Epithelial cell of esophagus (primary cell): ENCODE data around the gene ETV6.
A peak's percentile ranks its signal among the peaks of the same experiment; 100 is the strongest.

Experiments used
- DNase-seq: peaks from one replicate; pipeline ENCODE4 v3.0.0; 2010; ENCODE audit warnings: low read depth
- H3K4me3 ChIP-seq: 2 replicates; pipeline ENCODE4 v1.5.1; 2011; ENCODE audit warnings: mild to moderate bottlenecking, low read length, control low read depth
- CTCF ChIP-seq: IDR thresholded peaks from 2 replicates; pipeline ENCODE4 v1.5.1; 2011; ENCODE audit warnings: low read depth, mild to moderate bottlenecking, low read length, control low read depth, inconsistent platforms; ENCODE audit not compliant: insufficient read depth; ENCODE audit errors: missing control alignments

Gene ETV6

GRCh38 chr12:11832093-11832492 lies 182.6 kb downstream of the ETV6 start:
- no peak for DNase-seq
- H3K4me3 ChIP-seq = no peak overlapping the region
- TF ChIP-seq CTCF = no peak

GRCh38 chr12:11833174-11833895 lies 183.9 kb downstream of the ETV6 start:
- no peak for TF ChIP-seq CTCF
- H3K4me3 ChIP-seq = no peak overlapping the region
- DNase-seq = peak; percentile 31

GRCh38 chr12:11834104-11834812 lies 184.8 kb downstream of the ETV6 start:
- peak; percentile 39 for DNase-seq
- no peak for TF ChIP-seq CTCF
- H3K4me3 ChIP-seq = no peak overlapping the region

GRCh38 chr12:11834931-11835330 lies 185.5 kb downstream of the ETV6 start:
- no peak for TF ChIP-seq CTCF
- DNase-seq = no peak
- H3K4me3 ChIP-seq = no peak overlapping the region

- H3K4me3 ChIP-seq = no peak overlapping the region
- DNase-seq = no peak
- no peak for TF ChIP-seq CTCF
Observed at GRCh38 chr12:11836282-11837151, 187.0 kb downstream of the ETV6 start.

GRCh38 chr12:11837216-11837934 lies 187.9 kb downstream of the ETV6 start:
- DNase-seq = no peak
- no peak for TF ChIP-seq CTCF
- H3K4me3 ChIP-seq = no peak overlapping the region
